NB4 (cell line): ENCODE data around the gene CHIC2.

ENCODE experiments used
- MYC ChIP-seq: IDR thresholded peaks from 2 replicates; pipeline ENCODE4 v1.6.1; 2011; ENCODE audit warnings: low read depth, low read length
- POLR2A ChIP-seq: IDR thresholded peaks from 2 replicates; pipeline ENCODE4 v1.6.1; 2011; ENCODE audit warnings: mild to moderate bottlenecking; ENCODE audit not compliant: insufficient read length; ENCODE audit errors: extremely low read depth
- TF ChIP-seq, protein P1 (sequence below): IDR thresholded peaks from one replicate; pipeline ENCODE4 v1.5.1; 2012; ENCODE audit warnings: low read depth, low read length
- TF ChIP-seq, protein P2 (sequence below): IDR thresholded peaks from 2 replicates; pipeline ENCODE4 v1.6.1; 2011; ENCODE audit warnings: low read depth, low read length

- TF ChIP-seq, protein P1, sequence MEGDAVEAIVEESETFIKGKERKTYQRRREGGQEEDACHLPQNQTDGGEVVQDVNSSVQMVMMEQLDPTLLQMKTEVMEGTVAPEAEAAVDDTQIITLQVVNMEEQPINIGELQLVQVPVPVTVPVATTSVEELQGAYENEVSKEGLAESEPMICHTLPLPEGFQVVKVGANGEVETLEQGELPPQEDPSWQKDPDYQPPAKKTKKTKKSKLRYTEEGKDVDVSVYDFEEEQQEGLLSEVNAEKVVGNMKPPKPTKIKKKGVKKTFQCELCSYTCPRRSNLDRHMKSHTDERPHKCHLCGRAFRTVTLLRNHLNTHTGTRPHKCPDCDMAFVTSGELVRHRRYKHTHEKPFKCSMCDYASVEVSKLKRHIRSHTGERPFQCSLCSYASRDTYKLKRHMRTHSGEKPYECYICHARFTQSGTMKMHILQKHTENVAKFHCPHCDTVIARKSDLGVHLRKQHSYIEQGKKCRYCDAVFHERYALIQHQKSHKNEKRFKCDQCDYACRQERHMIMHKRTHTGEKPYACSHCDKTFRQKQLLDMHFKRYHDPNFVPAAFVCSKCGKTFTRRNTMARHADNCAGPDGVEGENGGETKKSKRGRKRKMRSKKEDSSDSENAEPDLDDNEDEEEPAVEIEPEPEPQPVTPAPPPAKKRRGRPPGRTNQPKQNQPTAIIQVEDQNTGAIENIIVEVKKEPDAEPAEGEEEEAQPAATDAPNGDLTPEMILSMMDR: no peak
- TF ChIP-seq POLR2A (no peak), MYC (no peak)
- TF ChIP-seq, protein P2, sequence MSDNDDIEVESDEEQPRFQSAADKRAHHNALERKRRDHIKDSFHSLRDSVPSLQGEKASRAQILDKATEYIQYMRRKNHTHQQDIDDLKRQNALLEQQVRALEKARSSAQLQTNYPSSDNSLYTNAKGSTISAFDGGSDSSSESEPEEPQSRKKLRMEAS: no peak
Measured at GRCh38 chr4:54032558-54033135, 31.8 kb downstream of the CHIC2 start.
